Subcutaneous adipose tissue (tissue), 4 donors: ENCODE results near the gene PABPN1L. TPM values are rescaled to one million over a fixed set of nuclear protein-coding genes. Genes with fewer than 3 reads are reported as not detected.

Source experiments
- total RNA-seq, 4 donors: library from RNA; depleted of rRNA; stranded (reverse); fragments of >200 nt; gene quantifications; one replicate each; pipeline ENCODE4 v1.1.0, GENCODE V29; 2016
- TF ChIP-seq, protein P1 (sequence below): fragments of 450-650 bp; IDR thresholded peaks from one replicate; pipeline ENCODE4 v1.5.1; 2016; ENCODE audit warnings: low read depth, mild to moderate bottlenecking, control low read depth, antibody characterized with exemption, moderate library complexity

PABPN1L gene
- total RNA-seq, 4 donors from 2014 or later = not detected

DNA sequence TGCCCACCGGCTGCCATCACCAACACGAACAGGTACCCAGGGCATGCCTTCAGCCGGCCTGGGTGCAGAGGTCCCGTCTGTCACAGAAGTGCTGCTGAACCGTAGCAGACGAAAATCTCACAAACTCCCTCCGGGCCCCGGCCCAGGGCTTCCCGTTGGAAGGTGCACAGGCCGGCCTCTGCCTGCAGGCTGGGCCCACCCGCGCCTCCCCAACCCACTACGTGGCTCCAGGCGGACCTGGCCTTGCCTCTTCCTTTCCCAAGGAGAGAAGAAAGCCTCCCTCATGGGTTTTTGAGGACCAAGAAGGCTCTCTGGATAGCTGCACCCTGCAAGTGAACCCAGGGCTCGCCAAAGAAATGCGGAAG, 45.5 kb upstream of the PABPN1L start:
- TF ChIP-seq, protein P1, sequence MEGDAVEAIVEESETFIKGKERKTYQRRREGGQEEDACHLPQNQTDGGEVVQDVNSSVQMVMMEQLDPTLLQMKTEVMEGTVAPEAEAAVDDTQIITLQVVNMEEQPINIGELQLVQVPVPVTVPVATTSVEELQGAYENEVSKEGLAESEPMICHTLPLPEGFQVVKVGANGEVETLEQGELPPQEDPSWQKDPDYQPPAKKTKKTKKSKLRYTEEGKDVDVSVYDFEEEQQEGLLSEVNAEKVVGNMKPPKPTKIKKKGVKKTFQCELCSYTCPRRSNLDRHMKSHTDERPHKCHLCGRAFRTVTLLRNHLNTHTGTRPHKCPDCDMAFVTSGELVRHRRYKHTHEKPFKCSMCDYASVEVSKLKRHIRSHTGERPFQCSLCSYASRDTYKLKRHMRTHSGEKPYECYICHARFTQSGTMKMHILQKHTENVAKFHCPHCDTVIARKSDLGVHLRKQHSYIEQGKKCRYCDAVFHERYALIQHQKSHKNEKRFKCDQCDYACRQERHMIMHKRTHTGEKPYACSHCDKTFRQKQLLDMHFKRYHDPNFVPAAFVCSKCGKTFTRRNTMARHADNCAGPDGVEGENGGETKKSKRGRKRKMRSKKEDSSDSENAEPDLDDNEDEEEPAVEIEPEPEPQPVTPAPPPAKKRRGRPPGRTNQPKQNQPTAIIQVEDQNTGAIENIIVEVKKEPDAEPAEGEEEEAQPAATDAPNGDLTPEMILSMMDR = no peak

DNA sequence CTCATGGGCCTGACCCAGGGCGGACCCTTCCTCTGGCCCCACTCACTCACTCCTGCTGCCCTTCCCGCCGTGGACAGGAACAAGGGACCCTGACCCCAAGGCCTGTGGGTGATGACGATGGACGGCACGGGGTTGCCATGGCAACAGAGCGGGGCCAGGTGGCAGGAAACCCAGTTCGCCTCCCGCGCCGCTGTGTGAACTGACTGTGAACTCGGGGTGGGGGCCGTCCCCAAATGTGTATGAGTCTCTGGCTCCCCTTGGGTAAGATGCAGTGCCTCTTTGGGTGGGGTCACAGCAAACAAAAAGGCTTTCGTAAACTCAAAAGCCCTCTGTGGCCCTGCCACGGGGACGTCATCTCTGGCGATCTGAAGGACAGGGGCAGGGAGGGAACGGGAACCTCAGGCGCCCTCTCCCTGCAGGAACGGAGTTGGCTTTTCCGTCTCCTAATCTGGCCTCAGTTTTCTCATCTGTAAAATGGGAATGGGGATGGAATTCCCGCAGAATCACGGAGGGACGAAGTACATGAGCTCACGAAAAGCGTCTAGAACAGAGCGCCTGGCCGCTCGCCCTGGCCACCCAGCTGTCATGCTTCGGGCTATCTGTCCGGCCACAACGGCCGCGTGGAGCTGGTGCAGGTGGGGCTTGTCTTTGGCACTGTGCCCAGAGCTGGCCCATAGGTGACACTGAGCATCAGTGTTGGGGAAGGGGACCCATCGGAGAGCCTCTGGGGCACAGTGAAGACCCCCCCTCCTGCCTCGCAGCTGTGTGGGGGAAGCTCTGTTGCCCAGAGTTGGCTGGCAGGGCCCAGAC, 44.9 kb upstream of the PABPN1L start:
- TF ChIP-seq, protein P1 = no peak

- TF ChIP-seq, protein P1 = no peak
These were observed 44.0 kb upstream of the PABPN1L start for GRCh38 chr16:88910284-88911135.

GRCh38 chr16:88909431-88910210, 43.2 kb upstream of the PABPN1L start:
- TF ChIP-seq, protein P1 = no peak

DNA sequence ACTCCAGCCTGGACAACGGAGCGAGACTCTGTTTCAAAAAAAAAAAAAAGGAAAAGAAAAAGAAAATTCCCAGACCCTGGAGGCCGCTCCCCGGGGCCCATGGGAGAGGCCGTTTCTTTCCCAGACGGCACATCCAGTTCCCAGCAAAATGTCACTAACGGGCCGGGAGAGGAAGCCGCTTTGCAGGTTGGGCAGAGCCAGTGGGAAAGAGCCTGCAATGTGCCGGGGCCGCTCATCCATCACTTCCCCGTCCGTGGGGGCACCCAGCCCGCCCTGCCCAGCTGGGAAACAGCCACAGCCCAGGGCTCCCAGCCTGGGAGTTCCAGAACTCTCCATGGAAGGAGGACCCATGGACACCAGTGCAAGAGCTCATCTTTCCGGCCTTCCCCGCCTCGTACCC, 41.8 kb upstream of the PABPN1L start:
- TF ChIP-seq, protein P1 = no peak

- TF ChIP-seq, protein P1 = no peak
These were observed 41.3 kb upstream of the PABPN1L start for GRCh38 chr16:88907768-88908167.
